PC-9 (cell line): ENCODE data around the gene OR2S2. TPM values are rescaled to one million over a fixed set of nuclear protein-coding genes. Genes with fewer than 3 reads are reported as not detected.

Experiments
- BruUV-seq: library from RNA; stranded (reverse); fragments of 400-500 nt; replicated peaks from 2 replicates; lab custom pipeline; 2021; lab: Mats Ljungman, UMichigan
- CTCF ChIA-PET: fragments of 300-600 bp; sonication (Branson Sonifier 250); formaldehyde crosslinking; loops from one replicate; lab custom pipeline; 2022; ENCODE audit warnings: antibody characterized with exemption; lab: Charles Lee
- POLR2A ChIA-PET: fragments of 300-600 bp; sonication (Branson Sonifier 250); formaldehyde crosslinking; loops from one replicate; lab custom pipeline; 2022; ENCODE audit warnings: antibody characterized with exemption; ENCODE audit not compliant: unreplicated experiment; lab: Charles Lee
- DNase-seq, 2 experiments: peaks; one replicate each; pipeline versions ENCODE4 v3.0.0 to v3.0.0-alpha.2; 2015 to 2022; ENCODE audit warnings: mixed read lengths in 1 of 2
- H2AFZ ChIP-seq: fragments of 200-600 bp; sonication (generic); 2 replicates; pipeline ENCODE4 v1.8.1; 2017; ENCODE audit warnings: antibody characterized with exemption
- H3F3A ChIP-seq: fragments of 200-600 bp; sonication (generic); 2 replicates; pipeline ENCODE4 v1.8.1; 2017; ENCODE audit warnings: antibody characterized with exemption, mild to moderate bottlenecking, low read depth; ENCODE audit not compliant: insufficient read depth
- H3K27ac ChIP-seq: fragments of 200-600 bp; sonication (generic); 2 replicates; pipeline ENCODE4 v1.6.1; 2016; ENCODE audit warnings: mixed run types
- H3K27me3 ChIP-seq: fragments of 200-600 bp; sonication (generic); 2 replicates; pipeline ENCODE4 v1.6.1; 2016; ENCODE audit warnings: low read depth, mixed run types; ENCODE audit not compliant: insufficient read depth
- H3K36me3 ChIP-seq: fragments of 200-600 bp; sonication (generic); 2 replicates; pipeline ENCODE4 v1.6.1; 2016; ENCODE audit warnings: low read depth, mixed run types
- H3K4me1 ChIP-seq: fragments of 200-600 bp; sonication (generic); replicated peaks from 2 replicates; pipeline ENCODE4 v1.6.1; 2016; ENCODE audit warnings: mixed run types; ENCODE audit not compliant: insufficient read depth
- H3K4me2 ChIP-seq: fragments of 200-600 bp; sonication (generic); 2 replicates; pipeline ENCODE4 v1.6.1; 2017; ENCODE audit warnings: mixed run types
- H3K4me3 ChIP-seq: fragments of 200-600 bp; sonication (generic); 2 replicates; pipeline ENCODE4 v1.6.1; 2016; ENCODE audit warnings: mixed run types
- H3K79me2 ChIP-seq: fragments of 200-600 bp; sonication (generic); 2 replicates; pipeline ENCODE4 v1.6.1; 2017; ENCODE audit warnings: low read depth, mixed run types
- H3K9me2 ChIP-seq: fragments of 200-600 bp; sonication (generic); 2 replicates; pipeline ENCODE4 v1.8.1; 2017; ENCODE audit warnings: mild to moderate bottlenecking; ENCODE audit not compliant: insufficient read depth
- H3K9me3 ChIP-seq: fragments of 200-600 bp; sonication (generic); 2 replicates; pipeline ENCODE4 v1.8.1; 2016; ENCODE audit warnings: low read depth; ENCODE audit not compliant: insufficient read depth
- H4K20me1 ChIP-seq: fragments of 200-600 bp; sonication (generic); 2 replicates; pipeline ENCODE4 v1.8.1; 2017; ENCODE audit not compliant: insufficient read depth
- CTCF ChIP-seq: fragments of 200-600 bp; sonication (generic); conservative IDR thresholded peaks from 2 replicates; pipeline ENCODE4 v1.6.1; 2017; ENCODE audit warnings: mixed run types, antibody characterized with exemption, mild to moderate bottlenecking, moderate library complexity
- EZH2 ChIP-seq: fragments of 200-600 bp; sonication (generic); IDR thresholded peaks from 2 replicates; pipeline ENCODE4 v1.8.0; 2017; ENCODE audit warnings: antibody characterized with exemption, low read depth
- intact Hi-C: fragments of 100-400 bp; cut with micrococcal nuclease; formaldehyde crosslinking; loops from one replicate; pipeline ENCODE4 v1.10.0; 2022; ENCODE audit not compliant: unreplicated experiment
- total RNA-seq: library from RNA; stranded (reverse); gene quantifications from 2 replicates; pipeline ENCODE4 v1.2.3, GENCODE V29; 2021

OR2S2 gene
- total RNA-seq, 1 experiment from 2014 or later = not detected

GRCh38 chr9:35974800-35975199, 16.8 kb upstream of the OR2S2 start:
- no peaks in the 10 kb centered on the region for H3K36me3 ChIP-seq
- no peak overlapping the region for H3K4me2 ChIP-seq
- no peak overlapping the region for H2AFZ ChIP-seq
- intact Hi-C loops = no loop called here
- no peak for DNase-seq
- H3K4me1 ChIP-seq = no peaks in the 10 kb centered on the region
- H3F3A ChIP-seq = no peaks in the 10 kb centered on the region
- H3K27me3 ChIP-seq = no peaks in the 10 kb centered on the region
- TF ChIP-seq CTCF (no peak), EZH2 (no peak)
- no peaks in the 10 kb centered on the region for H3K9me2 ChIP-seq
- no peaks in the 10 kb centered on the region for H4K20me1 ChIP-seq
- no TSS peak for BruUV-seq
- ChIA-PET POLR2A (no interaction called here), CTCF (no interaction called here)
- H3K79me2 ChIP-seq = no peaks in the 10 kb centered on the region
- peaks cover 6% of the 10 kb centered on the region; the same call in 1 of the 2 replicates for H3K9me3 ChIP-seq
- H3K27ac ChIP-seq = no peak overlapping the region
- H3K4me3 ChIP-seq = no peak overlapping the region

- Histone ChIP-seq H2AFZ (no peak overlapping the region), H3K4me1 (no peaks in the 10 kb centered on the region), H3K4me3 (no peak overlapping the region), H3K9me2 (no peaks in the 10 kb centered on the region), H3K4me2 (no peak overlapping the region), H3K36me3 (no peaks in the 10 kb centered on the region), H3K79me2 (no peaks in the 10 kb centered on the region), H3K9me3 (peaks cover 6% of the 10 kb centered on the region; the same call in 1 of the 2 replicates), H4K20me1 (no peaks in the 10 kb centered on the region), H3F3A (no peaks in the 10 kb centered on the region), H3K27me3 (no peaks in the 10 kb centered on the region), H3K27ac (no peak overlapping the region)
- DNase-seq = no peak
- no TSS peak for BruUV-seq
- ChIA-PET POLR2A (no interaction called here), CTCF (no interaction called here)
- TF ChIP-seq EZH2 (no peak), CTCF (no peak)
- intact Hi-C loops = no loop called here
These were observed 14.1 kb upstream of the OR2S2 start for GRCh38 chr9:35972093-35972492.

GRCh38 chr9:35967042-35967441, 9.1 kb upstream of the OR2S2 start:
- DNase-seq = no peak
- Histone ChIP-seq H3K9me3 (no peaks in the 10 kb centered on the region), H3K36me3 (no peaks in the 10 kb centered on the region), H3K4me2 (no peak overlapping the region), H2AFZ (no peak overlapping the region), H3F3A (no peaks in the 10 kb centered on the region), H3K27me3 (no peaks in the 10 kb centered on the region), H4K20me1 (no peaks in the 10 kb centered on the region), H3K27ac (no peak overlapping the region), H3K4me3 (no peak overlapping the region), H3K9me2 (no peaks in the 10 kb centered on the region), H3K79me2 (no peaks in the 10 kb centered on the region), H3K4me1 (no peaks in the 10 kb centered on the region)
- ChIA-PET POLR2A (no interaction called here), CTCF (no interaction called here)
- intact Hi-C loops = no loop called here
- no TSS peak for BruUV-seq
- TF ChIP-seq EZH2 (no peak), CTCF (no peak)
